CD14-positive monocyte (primary cell): ENCODE data around the gene SETBP1. TPM values are rescaled to one million over a fixed set of nuclear protein-coding genes. Genes with fewer than 3 reads are reported as not detected.

ENCODE experiments used
- DNase-seq, 3 donors: peaks; one replicate each; pipeline ENCODE4 v3.0.0-alpha.2; 2011 to 2022
- H2AFZ ChIP-seq: 2 replicates; pipeline ENCODE4 v1.6.0; 2012; ENCODE audit warnings: mild to moderate bottlenecking, low read depth, low read length, inconsistent platforms; ENCODE audit not compliant: insufficient read depth, poor library complexity, severe bottlenecking
- H3K27ac ChIP-seq, 2 donors: 1 replicate in 1 of 2; 2 replicates in 1 of 2; pipeline ENCODE4 v1.5.1; 2012 to 2013; ENCODE audit warnings: low read length in 2 of 2, control low read depth in 1 of 2, inconsistent platforms in 1 of 2, low read depth in 1 of 2, mild to moderate bottlenecking in 1 of 2
- H3K27me3 ChIP-seq, 2 donors: one replicate each; pipeline versions ENCODE4 v1.6.0 to v1.6.1; 2011 to 2013; ENCODE audit warnings: low read length in 2 of 2; ENCODE audit not compliant: control insufficient read depth in 2 of 2, insufficient read depth in 2 of 2
- H3K36me3 ChIP-seq, 2 donors: replicated peaks in 1 of 2; 1 replicate in 1 of 2; 2 replicates in 1 of 2; pipeline versions ENCODE4 v1.5.1 to v1.6.1; 2012 to 2013; ENCODE audit warnings: low read length in 2 of 2, control low read depth in 1 of 2, inconsistent platforms in 1 of 2, mild to moderate bottlenecking in 1 of 2; ENCODE audit not compliant: insufficient read depth in 2 of 2, control insufficient read depth in 1 of 2
- H3K4me1 ChIP-seq, 2 donors: 1 replicate in 1 of 2; 2 replicates in 1 of 2; pipeline versions ENCODE4 v1.5.1 to v1.6.1; 2012 to 2013; ENCODE audit warnings: low read length in 2 of 2, control low read depth in 1 of 2, inconsistent platforms in 1 of 2, mild to moderate bottlenecking in 1 of 2, moderate library complexity in 1 of 2; ENCODE audit not compliant: insufficient read depth in 2 of 2, control insufficient read depth in 1 of 2
- H3K4me2 ChIP-seq: replicated peaks from 2 replicates; pipeline ENCODE3; 2012; ENCODE audit warnings: low read length, moderate library complexity, mild to moderate bottlenecking; ENCODE audit not compliant: poor library complexity, severe bottlenecking; ENCODE audit errors: extremely low read depth
- H3K4me3 ChIP-seq, 3 experiments: fragments of 200-600 bp in 1 of 3; sonication (generic) in 1 of 3; replicated peaks in 1 of 3; 1 replicate in 2 of 3; 2 replicates in 1 of 3; pipeline ENCODE4 v1.5.1; 2011 to 2013; ENCODE audit warnings: low read length in 3 of 3, mild to moderate bottlenecking in 3 of 3, control low read depth in 2 of 3, low read depth in 2 of 3, inconsistent platforms in 1 of 3, moderate library complexity in 1 of 3
- H3K79me2 ChIP-seq: 2 replicates; pipeline ENCODE4 v1.6.0; 2012; ENCODE audit warnings: mild to moderate bottlenecking, control low read depth, inconsistent platforms, low read length, moderate library complexity; ENCODE audit not compliant: insufficient read depth
- H3K9ac ChIP-seq: 2 replicates; pipeline ENCODE4 v1.6.0; 2017; ENCODE audit warnings: low read length, mild to moderate bottlenecking; ENCODE audit not compliant: insufficient read depth, poor library complexity, severe bottlenecking
- H3K9me3 ChIP-seq, 2 donors: replicated peaks in 1 of 2; 1 replicate in 1 of 2; 2 replicates in 1 of 2; pipeline versions ENCODE4 v1.5.1 to v1.6.1; 2012 to 2013; ENCODE audit warnings: low read length in 2 of 2, control low read depth in 1 of 2; ENCODE audit not compliant: control insufficient read depth in 1 of 2, insufficient read depth in 1 of 2
- H4K20me1 ChIP-seq: 2 replicates; pipeline ENCODE4 v1.6.0; 2012; ENCODE audit warnings: mild to moderate bottlenecking, low read length, control low read depth, moderate library complexity; ENCODE audit not compliant: insufficient read depth
- H3K27ac Mint-ChIP-seq, 7 donors: one replicate each; pipeline ENCODE4 v1.8.0; 2020; ENCODE audit warnings: mild to moderate bottlenecking in 7 of 7, mixed read lengths in 7 of 7, moderate library complexity in 6 of 7, inconsistent platforms in 2 of 7
- H3K27me3 Mint-ChIP-seq, 3 donors: one replicate each; pipeline ENCODE4 v1.8.0; 2021 to 2022; ENCODE audit warnings: low read depth in 3 of 3, mild to moderate bottlenecking in 3 of 3, mixed read lengths in 3 of 3, moderate library complexity in 3 of 3, inconsistent platforms in 1 of 3
- H3K36me3 Mint-ChIP-seq, 2 donors: one replicate each; pipeline ENCODE4 v1.8.0; 2020; ENCODE audit warnings: mixed read lengths in 2 of 2, inconsistent platforms in 1 of 2, mild to moderate bottlenecking in 1 of 2
- H3K4me1 Mint-ChIP-seq: one replicate; pipeline ENCODE4 v1.8.0; 2020; ENCODE audit warnings: mild to moderate bottlenecking, mixed read lengths
- H3K4me3 Mint-ChIP-seq, 2 donors: one replicate each; pipeline ENCODE4 v1.8.0; 2020; ENCODE audit warnings: mild to moderate bottlenecking in 2 of 2, mixed read lengths in 2 of 2, moderate library complexity in 1 of 2
- H3K9me3 Mint-ChIP-seq, 7 donors: one replicate each; pipeline ENCODE4 v1.8.0; 2020 to 2022; ENCODE audit warnings: mixed read lengths in 7 of 7, mild to moderate bottlenecking in 6 of 7, moderate library complexity in 6 of 7, inconsistent platforms in 2 of 7
- CTCF ChIP-seq: fragments of 200-600 bp; IDR thresholded peaks from one replicate; pipeline ENCODE4 v1.8.0; 2022; ENCODE audit warnings: antibody characterized with exemption, mild to moderate bottlenecking
- WGBS: methylation state at CpG from one replicate; pipeline ENCODE4 v1.1.5; 2013; ENCODE audit warnings: missing lambda C conversion rate; ENCODE audit not compliant: insufficient coverage; 5-methylcytosine and 5-hydroxymethylcytosine counted together
- intact Hi-C, 2 donors: fragments of 100-400 bp; cut with micrococcal nuclease; formaldehyde crosslinking; loops; one replicate each; pipeline versions ENCODE4 v1.15.0 to v1.15.1; 2023
- polyA plus RNA-seq, 3 donors: library from polyadenylated mRNA; depleted of rRNA in 1 of 3; unstranded in 2 of 3; stranded (reverse) in 1 of 3; fragments of 300-500 nt in 2 of 3; fragments of >200 nt in 1 of 3; fragmentation: Illumina TruSeq in 2 of 3; gene quantifications; 1 replicate in 2 of 3; 2 replicates in 1 of 3; pipeline ENCODE4 v1.2.3, GENCODE V29; 2012 to 2021

SETBP1 gene
- polyA plus RNA-seq, 3 donors, result 0.01 to 1.2 TPM; not detected in 1

GRCh38 chr18:44723411-44723810 lies 42.7 kb downstream of the SETBP1 start:
- Histone ChIP-seq H3K36me3 (no peaks in the 10 kb centered on the region), H3K4me2 (no peak overlapping the region), H4K20me1 (no peaks in the 10 kb centered on the region), H3K4me1 (peaks cover 28 to 32% of the 10 kb centered on the region in 2 donors), H3K9ac (no peak overlapping the region), H3K4me3 (no peak overlapping the region), H3K27ac (no peak overlapping the region), H3K79me2 (no peaks in the 10 kb centered on the region), H3K9me3 (no peaks in the 10 kb centered on the region), H3K27me3 (peaks cover 89 to 95% of the 10 kb centered on the region in 2 donors), H2AFZ (no peak overlapping the region)
- no peak for TF ChIP-seq CTCF
- peaks cover 0 to 2% (median 0%) of the 10 kb centered on the region in 7 donors for H3K9me3 Mint-ChIP-seq
- intact Hi-C loops, result no loop called here
- peaks cover 0 to under 1% of the 10 kb centered on the region in 2 donors for H3K36me3 Mint-ChIP-seq
- H3K4me1 Mint-ChIP-seq, result peaks cover 42% of the 10 kb centered on the region
- WGBS, result 90% methylated on average over 4 of the region's 6 CpGs
- peaks cover 86 to 99% (median 94%) of the 10 kb centered on the region in 3 donors for H3K27me3 Mint-ChIP-seq
- peak overlapping the region in 1 of 2 donors; percentile 88 for H3K4me3 Mint-ChIP-seq
- DNase-seq, result peak in 2 of 3 donors; percentile 10 to 27
- no peak overlapping the region for H3K27ac Mint-ChIP-seq

DNA sequence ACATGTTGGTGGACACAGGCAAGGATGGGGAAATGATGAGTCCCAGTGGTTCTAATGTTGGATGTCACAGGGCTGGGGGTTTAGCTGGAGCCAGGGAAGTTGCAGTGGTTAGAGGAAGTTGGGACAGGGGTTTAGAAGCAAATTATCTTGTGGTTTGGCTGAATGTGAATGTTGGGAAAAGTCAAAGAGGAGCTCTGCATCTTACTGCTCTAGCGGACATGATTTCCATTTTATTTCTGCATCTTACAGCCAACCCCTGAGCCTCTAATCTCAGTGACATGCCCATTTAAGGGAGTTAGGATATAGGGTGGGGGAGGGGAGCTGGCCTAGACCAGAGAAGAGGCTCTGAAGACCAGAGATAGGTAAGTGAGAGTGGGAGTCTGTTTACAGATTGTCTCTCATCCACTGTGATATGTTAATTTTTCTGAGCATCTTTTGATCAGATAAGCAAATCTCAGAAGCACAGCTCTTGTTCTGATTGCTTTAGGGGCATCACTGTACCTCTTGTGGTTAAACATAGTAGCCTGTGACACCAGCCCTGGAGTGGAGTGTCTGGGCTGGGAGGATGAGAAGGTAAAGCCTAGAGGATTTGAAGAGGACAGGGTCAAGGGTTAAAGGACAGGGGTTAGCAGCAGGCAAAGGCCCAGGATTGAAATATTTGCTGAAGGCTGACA lies 43.6 kb downstream of the SETBP1 start:
- peaks cover 0 to 2% (median 0%) of the 10 kb centered on the region in 7 donors for H3K9me3 Mint-ChIP-seq
- H3K4me3 Mint-ChIP-seq, result peak overlapping the region in 1 of 2 donors; percentile 88
- WGBS, result no CpG with 5 or more reads among the region's 1 CpG
- no peak for TF ChIP-seq CTCF
- Histone ChIP-seq H3K9ac (no peak overlapping the region), H3K4me2 (no peak overlapping the region), H3K36me3 (no peaks in the 10 kb centered on the region), H3K4me3 (no peak overlapping the region), H3K79me2 (no peaks in the 10 kb centered on the region), H3K9me3 (peaks cover 0 to 7% of the 10 kb centered on the region in 2 donors), H4K20me1 (no peaks in the 10 kb centered on the region), H3K27ac (no peak overlapping the region), H3K4me1 (peaks cover 28 to 32% of the 10 kb centered on the region in 2 donors), H3K27me3 (peaks cover 89 to 95% of the 10 kb centered on the region in 2 donors), H2AFZ (no peak overlapping the region)
- peaks cover 0 to 3% of the 10 kb centered on the region in 2 donors for H3K36me3 Mint-ChIP-seq
- peaks cover 42% of the 10 kb centered on the region for H3K4me1 Mint-ChIP-seq
- peak in 1 of 3 donors; percentile 21 for DNase-seq
- peaks cover 84 to 99% (median 95%) of the 10 kb centered on the region in 3 donors for H3K27me3 Mint-ChIP-seq
- intact Hi-C loops, result no loop called here
- H3K27ac Mint-ChIP-seq, result peak overlapping the region in 2 of 7 donors; percentile 20 to 82
